ENCODE measurements around the gene ADAMTS16.

DNA sequence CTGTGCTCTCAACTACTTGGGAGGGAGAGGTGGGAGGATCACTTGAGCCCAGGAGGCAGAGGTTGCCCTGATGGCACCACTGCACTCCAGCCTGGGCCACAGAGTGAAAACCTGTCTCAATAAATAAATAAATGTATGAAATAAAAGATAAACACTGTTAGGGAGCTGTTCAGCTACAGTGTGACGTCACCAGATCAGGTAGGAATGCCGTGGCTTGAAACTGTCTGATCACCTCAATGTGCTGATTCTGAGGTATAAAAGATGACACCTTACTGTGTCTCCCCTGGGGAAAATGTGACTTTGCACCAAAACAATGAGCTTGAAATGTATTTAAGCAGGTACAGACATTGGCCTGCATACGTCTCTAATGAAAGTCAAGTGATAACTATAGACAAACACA lies 133.3 kb downstream of the ADAMTS16 start:
- no peak for TF ChIP-seq EZH2phosphoT487 (IDR thresholded peaks at IDR 0.05; ENCODE audit: insufficient read depth, low read depth)
- no peak for TF ChIP-seq EZH2 (IDR thresholded peaks at IDR 0.05; ENCODE audit: insufficient read depth, poor library complexity, severe bottlenecking)
